HepG2 (cell line): Measurements from ENCODE around the gene ASGR1. TPM values are rescaled to one million over a fixed set of nuclear protein-coding genes. Genes with fewer than 3 reads are reported as not detected.

Experiments
- GATAD1 ChIP-seq: IDR thresholded peaks from 2 replicates; pipeline ENCODE4 v1.6.1; 2016; ENCODE audit warnings: missing genetic modification reagents, missing compliant biosample characterization
- HOXA5 ChIP-seq: sonication (generic); formaldehyde crosslinking; IDR thresholded peaks from 2 replicates; pipeline ENCODE4 v1.4.0; 2020; ENCODE audit warnings: missing genetic modification reagents
- NCOA1 ChIP-seq: sonication (generic); formaldehyde crosslinking; IDR thresholded peaks from 2 replicates; pipeline ENCODE4 v1.9.0; 2021; ENCODE audit warnings: missing genetic modification reagents
- PHF21A ChIP-seq: sonication (generic); formaldehyde crosslinking; IDR thresholded peaks from 2 replicates; pipeline ENCODE4 v1.5.0; 2020; ENCODE audit warnings: mild to moderate bottlenecking, missing genetic modification reagents
- ZNF335 ChIP-seq: sonication (generic); formaldehyde crosslinking; IDR thresholded peaks from 2 replicates; pipeline ENCODE4 v1.4.0; 2020; ENCODE audit warnings: missing genetic modification reagents
- ZNF343 ChIP-seq: sonication (generic); formaldehyde crosslinking; IDR thresholded peaks from 2 replicates; pipeline ENCODE4 v1.4.0; 2020; ENCODE audit warnings: mild to moderate bottlenecking, missing genetic modification reagents
- polyA plus RNA-seq, 8 experiments: library from polyadenylated mRNA; depleted of rRNA in 3 of 8; stranded (reverse) in 7 of 8; unstranded in 1 of 8; fragments of >200 nt; fragmentation: Illumina TruSeq in 4 of 8; extraction: Trizol in 4 of 8; gene quantifications; 2 replicates each; pipeline versions ENCODE4 v1.2.1 to v1.2.3, GENCODE V29; 2011 to 2016; ENCODE audit warnings: low read depth in 4 of 8, missing spikeins in 1 of 8, mixed read lengths in 1 of 8; ENCODE audit not compliant: insufficient read depth in 1 of 8
- total RNA-seq, 5 experiments: library from RNA; depleted of rRNA; stranded (reverse); fragments of >200 nt; fragmentation: Illumina TruSeq; extraction: Trizol; gene quantifications; 2 replicates each; pipeline ENCODE4 v1.2.3, GENCODE V29; 2016; ENCODE audit warnings: low read depth in 1 of 5
- TF ChIP-seq, protein P1 (sequence below): sonication (generic); formaldehyde crosslinking; conservative IDR thresholded peaks from 2 replicates; pipeline ENCODE4 v1.4.0; 2020; ENCODE audit warnings: mild to moderate bottlenecking, missing genetic modification reagents, moderate library complexity
- TF ChIP-seq, protein P2 (sequence below): sonication (generic); formaldehyde crosslinking; IDR thresholded peaks from 2 replicates; pipeline ENCODE4 v1.5.1; 2020; ENCODE audit warnings: mild to moderate bottlenecking, missing genetic modification reagents

ASGR1 gene
- total and polyA plus RNA-seq, 2 of the 13 experiments (the other 11 are each of a cell fraction or from before 2014, with no cell fraction given) = 353 to 796 TPM

- TF ChIP-seq, protein P1, sequence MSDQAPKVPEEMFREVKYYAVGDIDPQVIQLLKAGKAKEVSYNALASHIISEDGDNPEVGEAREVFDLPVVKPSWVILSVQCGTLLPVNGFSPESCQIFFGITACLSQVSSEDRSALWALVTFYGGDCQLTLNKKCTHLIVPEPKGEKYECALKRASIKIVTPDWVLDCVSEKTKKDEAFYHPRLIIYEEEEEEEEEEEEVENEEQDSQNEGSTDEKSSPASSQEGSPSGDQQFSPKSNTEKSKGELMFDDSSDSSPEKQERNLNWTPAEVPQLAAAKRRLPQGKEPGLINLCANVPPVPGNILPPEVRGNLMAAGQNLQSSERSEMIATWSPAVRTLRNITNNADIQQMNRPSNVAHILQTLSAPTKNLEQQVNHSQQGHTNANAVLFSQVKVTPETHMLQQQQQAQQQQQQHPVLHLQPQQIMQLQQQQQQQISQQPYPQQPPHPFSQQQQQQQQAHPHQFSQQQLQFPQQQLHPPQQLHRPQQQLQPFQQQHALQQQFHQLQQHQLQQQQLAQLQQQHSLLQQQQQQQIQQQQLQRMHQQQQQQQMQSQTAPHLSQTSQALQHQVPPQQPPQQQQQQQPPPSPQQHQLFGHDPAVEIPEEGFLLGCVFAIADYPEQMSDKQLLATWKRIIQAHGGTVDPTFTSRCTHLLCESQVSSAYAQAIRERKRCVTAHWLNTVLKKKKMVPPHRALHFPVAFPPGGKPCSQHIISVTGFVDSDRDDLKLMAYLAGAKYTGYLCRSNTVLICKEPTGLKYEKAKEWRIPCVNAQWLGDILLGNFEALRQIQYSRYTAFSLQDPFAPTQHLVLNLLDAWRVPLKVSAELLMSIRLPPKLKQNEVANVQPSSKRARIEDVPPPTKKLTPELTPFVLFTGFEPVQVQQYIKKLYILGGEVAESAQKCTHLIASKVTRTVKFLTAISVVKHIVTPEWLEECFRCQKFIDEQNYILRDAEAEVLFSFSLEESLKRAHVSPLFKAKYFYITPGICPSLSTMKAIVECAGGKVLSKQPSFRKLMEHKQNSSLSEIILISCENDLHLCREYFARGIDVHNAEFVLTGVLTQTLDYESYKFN (CRISPR knock-in tag) = peak; percentile 97
- TF ChIP-seq ZNF343 (CRISPR knock-in tag) (0 out of 2 replicates have a peak, but pooled peaks have one; percentile 26), GATAD1 (CRISPR knock-in tag) (0 out of 2 replicates have a peak, but pooled peaks have one; percentile 70), ZNF335 (CRISPR knock-in tag) (peak; percentile 89), HOXA5 (peak; percentile 54; the same call in 1 of the 2 replicates), NCOA1 (no peak), PHF21A (CRISPR knock-in tag) (peak; percentile 95)
- TF ChIP-seq, protein P2, sequence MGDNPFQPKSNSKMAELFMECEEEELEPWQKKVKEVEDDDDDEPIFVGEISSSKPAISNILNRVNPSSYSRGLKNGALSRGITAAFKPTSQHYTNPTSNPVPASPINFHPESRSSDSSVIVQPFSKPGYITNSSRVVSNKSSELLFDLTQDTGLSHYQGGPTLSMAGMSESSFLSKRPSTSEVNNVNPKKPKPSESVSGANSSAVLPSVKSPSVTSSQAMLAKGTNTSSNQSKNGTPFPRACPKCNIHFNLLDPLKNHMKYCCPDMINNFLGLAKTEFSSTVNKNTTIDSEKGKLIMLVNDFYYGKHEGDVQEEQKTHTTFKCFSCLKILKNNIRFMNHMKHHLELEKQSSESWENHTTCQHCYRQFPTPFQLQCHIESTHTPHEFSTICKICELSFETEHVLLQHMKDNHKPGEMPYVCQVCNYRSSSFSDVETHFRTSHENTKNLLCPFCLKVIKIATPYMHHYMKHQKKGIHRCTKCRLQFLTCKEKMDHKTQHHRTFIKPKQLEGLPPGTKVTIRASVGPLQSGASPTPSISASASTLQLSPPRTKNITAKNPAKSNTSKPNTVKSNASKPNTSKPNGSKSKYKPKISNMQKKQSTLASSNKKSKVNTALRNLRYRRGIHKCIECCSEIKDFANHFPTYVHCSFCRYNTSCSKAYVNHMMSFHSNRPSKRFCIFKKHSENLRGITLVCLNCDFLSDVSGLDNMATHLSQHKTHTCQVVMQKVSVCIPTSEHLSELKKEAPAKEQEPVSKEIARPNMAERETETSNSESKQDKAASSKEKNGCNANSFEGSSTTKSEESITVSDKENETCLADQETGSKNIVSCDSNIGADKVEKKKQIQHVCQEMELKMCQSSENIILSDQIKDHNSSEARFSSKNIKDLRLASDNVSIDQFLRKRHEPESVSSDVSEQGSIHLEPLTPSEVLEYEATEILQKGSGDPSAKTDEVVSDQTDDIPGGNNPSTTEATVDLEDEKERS (CRISPR knock-in tag) = peak; percentile 91; the same call in 1 of the 2 replicates
These were observed at the start of gene ASGR1 (continued) for GRCh38 chr17:7179317-7180254.
